ENCODE results near the gene BTRC.

DNA sequence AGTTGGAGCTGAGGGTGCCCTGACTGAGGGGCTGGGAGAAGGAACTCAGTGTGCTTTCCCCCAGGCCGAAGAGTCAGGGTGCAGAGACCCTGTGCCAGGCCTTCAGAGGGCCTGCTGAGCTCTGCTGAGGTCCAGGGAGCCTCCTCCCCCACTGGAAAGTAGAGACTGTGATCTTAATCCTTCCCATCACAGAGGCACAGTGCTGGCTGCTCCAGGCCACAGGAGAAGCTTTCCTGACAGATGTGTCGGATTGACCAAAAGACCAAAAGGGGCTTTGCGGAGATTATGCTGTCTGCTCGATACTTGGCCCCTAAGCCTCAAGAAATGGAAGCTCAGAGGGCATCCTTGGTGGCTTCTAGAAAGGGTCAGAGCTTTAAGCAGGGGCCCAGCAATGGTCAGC lies 32.9 kb upstream of the BTRC start:
- TF ChIP-seq SP1 (IDR thresholded peaks at IDR 0.05) (no peak), BHLHE40 (IDR thresholded peaks at IDR 0.05; ENCODE audit: borderline replicate concordance) (no peak), ZNF384 (IDR thresholded peaks at IDR 0.05) (no peak), FOXK2 (IDR thresholded peaks at IDR 0.05) (no peak), TARDBP (IDR thresholded peaks at IDR 0.05) (no peak), NFRKB (IDR thresholded peaks at IDR 0.05) (no peak), FOXA1 (IDR thresholded peaks at IDR 0.05) (no peak), FOXM1 (IDR thresholded peaks at IDR 0.05; ENCODE audit: borderline replicate concordance) (no peak), CTBP1 (IDR thresholded peaks at IDR 0.05; ENCODE audit: borderline replicate concordance) (no peak), HDGF (IDR thresholded peaks at IDR 0.05; ENCODE audit: borderline replicate concordance) (no peak), ARNT (IDR thresholded peaks at IDR 0.05) (no peak), ELF4 (IDR thresholded peaks at IDR 0.05) (no peak)
- TF ChIP-seq, protein P1, sequence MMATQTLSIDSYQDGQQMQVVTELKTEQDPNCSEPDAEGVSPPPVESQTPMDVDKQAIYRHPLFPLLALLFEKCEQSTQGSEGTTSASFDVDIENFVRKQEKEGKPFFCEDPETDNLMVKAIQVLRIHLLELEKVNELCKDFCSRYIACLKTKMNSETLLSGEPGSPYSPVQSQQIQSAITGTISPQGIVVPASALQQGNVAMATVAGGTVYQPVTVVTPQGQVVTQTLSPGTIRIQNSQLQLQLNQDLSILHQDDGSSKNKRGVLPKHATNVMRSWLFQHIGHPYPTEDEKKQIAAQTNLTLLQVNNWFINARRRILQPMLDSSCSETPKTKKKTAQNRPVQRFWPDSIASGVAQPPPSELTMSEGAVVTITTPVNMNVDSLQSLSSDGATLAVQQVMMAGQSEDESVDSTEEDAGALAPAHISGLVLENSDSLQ (IDR thresholded peaks at IDR 0.05) = no peak
